Esophagus squamous epithelium (tissue), 5 donors: ENCODE data around the gene SPOCK1. TPM values are rescaled to one million over a fixed set of nuclear protein-coding genes. Genes with fewer than 3 reads are reported as not detected.

ENCODE experiments used
- DNase-seq: peaks from one replicate; lab custom pipeline; 2025; lab: John Stamatoyannopoulos, UW
- H3K27ac ChIP-seq, 4 donors: fragments of 200-600 bp; sonication (generic); one replicate each; pipeline ENCODE4 v1.5.1; 2016 to 2019; ENCODE audit warnings: mild to moderate bottlenecking in 1 of 4
- H3K27me3 ChIP-seq, 4 donors: fragments of 200-600 bp; sonication (generic); 1 replicate in 3 of 4; 2 replicates in 1 of 4; pipeline versions ENCODE4 v1.5.1 to v1.6.0; 2017 to 2021; ENCODE audit warnings: antibody characterized with exemption in 1 of 4
- H3K36me3 ChIP-seq, 3 donors: fragments of 200-600 bp; sonication (generic); one replicate each; pipeline ENCODE4 v1.5.1; 2016 to 2019
- H3K4me1 ChIP-seq, 3 donors: fragments of 200-600 bp; sonication (generic); one replicate each; pipeline ENCODE4 v1.5.1; 2017 to 2019
- H3K4me3 ChIP-seq, 4 donors: fragments of 200-600 bp; sonication (generic); 1 replicate in 3 of 4; 2 replicates in 1 of 4; pipeline ENCODE4 v1.5.1; 2016 to 2019; ENCODE audit warnings: mild to moderate bottlenecking in 2 of 4, moderate library complexity in 1 of 4
- H3K9me3 ChIP-seq, 3 donors: fragments of 200-600 bp; sonication (generic); one replicate each; pipeline ENCODE4 v1.5.1; 2016 to 2019
- POLR2A ChIP-seq, 4 donors: fragments of 450-650 bp; IDR thresholded peaks; one replicate each; pipeline ENCODE4 v1.6.1; 2017; ENCODE audit warnings: antibody characterized with exemption in 4 of 4, mild to moderate bottlenecking in 4 of 4, moderate library complexity in 3 of 4
- WGBS, 2 donors: methylation state at CpG; one replicate each; pipeline ENCODE4 v1.1.5; 2018; 5-methylcytosine and 5-hydroxymethylcytosine counted together
- intact Hi-C: fragments of 100-400 bp; cut with DNase I; formaldehyde crosslinking; loops from one replicate; pipeline ENCODE4 v1.15.0; 2022
- total RNA-seq, 4 donors: library from RNA; depleted of rRNA; stranded (reverse); fragments of >200 nt; gene quantifications; one replicate each; pipeline ENCODE4 v1.1.0, GENCODE V29; 2016
- TF ChIP-seq, protein P1 (sequence below), 6 experiments: fragments of 450-650 bp in 4 of 6; fragments of 200-600 bp in 2 of 6; sonication (generic) in 2 of 6; IDR thresholded peaks; one replicate each; pipeline ENCODE4 v1.5.1; 2016 to 2019; ENCODE audit warnings: antibody characterized with exemption in 6 of 6, mild to moderate bottlenecking in 4 of 6, moderate library complexity in 4 of 6
- donor health status: DM: yes; HTN: yes; CAD: no.

SPOCK1 gene
- total RNA-seq, 4 donors from 2014 or later, result 0.99 to 21.9 (median 8.1) TPM

DNA sequence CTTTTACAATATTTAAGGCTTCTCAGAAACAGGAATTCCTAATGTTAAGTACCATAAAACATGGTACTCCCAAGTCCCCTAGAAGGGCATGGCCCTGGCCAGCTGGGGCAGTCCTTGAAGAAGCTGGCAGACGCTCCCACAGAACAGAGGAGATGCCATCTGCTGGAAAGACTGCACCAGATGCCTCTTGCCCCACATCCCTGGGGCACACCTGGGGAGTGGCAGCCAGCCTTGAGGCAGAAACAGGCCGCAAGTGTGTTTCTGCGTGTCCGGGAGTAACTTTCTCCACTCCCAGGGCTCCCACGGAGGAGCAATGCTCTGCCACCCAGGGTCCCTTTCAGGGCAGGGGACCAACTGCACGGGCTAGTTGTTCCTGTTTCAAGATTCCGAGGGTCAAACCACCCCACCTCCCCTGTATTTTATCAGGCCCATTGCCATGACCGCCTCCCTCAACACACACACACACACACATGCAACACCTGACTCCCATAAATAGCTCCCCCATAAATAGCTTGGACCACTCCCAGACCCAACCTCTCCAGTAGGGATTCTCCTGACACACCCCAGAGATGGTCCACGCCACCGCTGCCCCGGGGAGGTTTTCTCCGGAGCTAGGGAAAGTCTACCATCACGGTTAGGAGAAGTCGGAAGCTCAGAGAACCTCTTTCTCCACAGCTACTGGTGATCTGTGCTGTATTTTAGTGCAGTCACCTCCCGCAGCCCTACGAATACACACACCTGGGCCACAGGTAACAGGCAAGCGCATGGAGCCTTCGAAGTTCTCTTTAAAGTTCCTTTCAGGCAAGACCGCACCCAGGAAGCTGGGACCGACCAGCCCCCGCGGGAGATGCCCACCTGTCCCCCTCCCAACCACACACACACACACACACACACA lies 1.5 kb downstream of the SPOCK1 start:
- no peaks in the 10 kb centered on the region for H3K9me3 ChIP-seq
- H3K27me3 ChIP-seq, result peaks cover 0 to 59% (median 2%) of the 10 kb centered on the region in 4 donors
- peak overlapping the region; percentile 18 to 70 (median 42) for H3K4me3 ChIP-seq
- H3K36me3 ChIP-seq, result no peaks in the 10 kb centered on the region
- 62 to 87% methylated on average over 14 to 16 of the region's 22 CpGs for WGBS, 2 donors
- H3K4me1 ChIP-seq, result peaks cover 5 to 13% (median 10%) of the 10 kb centered on the region in 3 donors
- TF ChIP-seq, protein P1, sequence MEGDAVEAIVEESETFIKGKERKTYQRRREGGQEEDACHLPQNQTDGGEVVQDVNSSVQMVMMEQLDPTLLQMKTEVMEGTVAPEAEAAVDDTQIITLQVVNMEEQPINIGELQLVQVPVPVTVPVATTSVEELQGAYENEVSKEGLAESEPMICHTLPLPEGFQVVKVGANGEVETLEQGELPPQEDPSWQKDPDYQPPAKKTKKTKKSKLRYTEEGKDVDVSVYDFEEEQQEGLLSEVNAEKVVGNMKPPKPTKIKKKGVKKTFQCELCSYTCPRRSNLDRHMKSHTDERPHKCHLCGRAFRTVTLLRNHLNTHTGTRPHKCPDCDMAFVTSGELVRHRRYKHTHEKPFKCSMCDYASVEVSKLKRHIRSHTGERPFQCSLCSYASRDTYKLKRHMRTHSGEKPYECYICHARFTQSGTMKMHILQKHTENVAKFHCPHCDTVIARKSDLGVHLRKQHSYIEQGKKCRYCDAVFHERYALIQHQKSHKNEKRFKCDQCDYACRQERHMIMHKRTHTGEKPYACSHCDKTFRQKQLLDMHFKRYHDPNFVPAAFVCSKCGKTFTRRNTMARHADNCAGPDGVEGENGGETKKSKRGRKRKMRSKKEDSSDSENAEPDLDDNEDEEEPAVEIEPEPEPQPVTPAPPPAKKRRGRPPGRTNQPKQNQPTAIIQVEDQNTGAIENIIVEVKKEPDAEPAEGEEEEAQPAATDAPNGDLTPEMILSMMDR (IDR thresholded peaks at IDR 0.05), result no peak
- TF ChIP-seq POLR2A (IDR thresholded peaks at IDR 0.05), result no peak
- intact Hi-C loops, result loop anchor here (5.0 kb wide), 1 partner anchor 175 kb away; no protein-coding TSS in a partner anchor
- DNase-seq, result no peak
- H3K27ac ChIP-seq, result no peak overlapping the region

DNA sequence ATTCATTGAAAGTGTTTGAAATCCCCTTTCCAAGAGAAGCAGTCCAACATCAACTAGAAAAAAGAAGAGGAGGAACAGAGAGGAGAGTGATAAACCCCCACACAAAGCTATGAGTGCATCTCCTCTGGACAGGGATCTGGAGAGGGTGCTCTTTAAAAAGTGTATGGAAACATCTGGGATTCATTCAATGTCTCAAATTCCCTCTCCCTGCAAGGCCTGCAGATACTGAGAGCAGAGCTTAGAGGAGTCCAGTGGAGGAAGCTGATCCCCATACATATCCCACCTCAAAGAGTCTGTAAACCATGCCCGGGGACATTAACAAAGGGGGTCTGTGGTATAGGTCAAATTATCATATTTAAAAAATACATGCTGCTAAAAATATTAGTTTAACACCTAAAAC lies 2.2 kb downstream of the SPOCK1 start:
- Histone ChIP-seq H3K4me1 (peaks cover 5 to 13% (median 10%) of the 10 kb centered on the region in 3 donors), H3K27ac (no peak overlapping the region), H3K9me3 (no peaks in the 10 kb centered on the region), H3K36me3 (no peaks in the 10 kb centered on the region), H3K27me3 (peaks cover 0 to 52% (median 2%) of the 10 kb centered on the region in 4 donors), H3K4me3 (no peak overlapping the region)
- DNase-seq, result no peak
- 61 to 72% methylated on average over 1 of the region's 1 CpG for whole genome bisulfite sequencing, 2 donors
- intact Hi-C loops, result loop anchor here (5.0 kb wide), 1 partner anchor 175 kb away; no protein-coding TSS in a partner anchor
- no peak for TF ChIP-seq POLR2A (IDR thresholded peaks at IDR 0.05)
- TF ChIP-seq, protein P1 (IDR thresholded peaks at IDR 0.05), result no peak

DNA sequence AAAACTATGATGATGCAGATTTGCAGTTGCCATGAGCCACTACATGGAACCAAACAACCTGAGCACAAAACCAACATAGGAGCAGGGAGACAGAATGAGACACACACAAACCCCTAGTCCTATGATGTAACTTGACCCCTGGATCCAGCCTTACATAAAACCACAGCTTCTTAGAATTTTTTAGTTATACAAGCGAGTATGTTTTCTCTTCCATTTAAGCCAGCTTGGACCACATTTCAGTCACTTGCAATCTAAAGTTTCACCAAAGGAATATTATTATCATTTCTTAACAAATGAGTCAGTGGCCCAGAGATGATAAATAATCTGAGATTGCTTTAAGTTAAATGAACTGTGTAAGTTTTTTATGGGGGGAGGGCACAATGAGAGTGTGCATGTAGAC lies 6.8 kb downstream of the SPOCK1 start:
- intact Hi-C loops, result no loop called here
- Histone ChIP-seq H3K4me3 (no peak overlapping the region), H3K27me3 (peaks cover 0 to 20% (median 0%) of the 10 kb centered on the region in 4 donors), H3K27ac (no peak overlapping the region), H3K9me3 (no peaks in the 10 kb centered on the region), H3K4me1 (no peaks in the 10 kb centered on the region), H3K36me3 (no peaks in the 10 kb centered on the region)
- 79 to 81% methylated on average over 1 of the region's 1 CpG for WGBS, 2 donors
- TF ChIP-seq, protein P1 (IDR thresholded peaks at IDR 0.05), result no peak
- TF ChIP-seq POLR2A (IDR thresholded peaks at IDR 0.05), result no peak
- DNase-seq, result no peak

DNA sequence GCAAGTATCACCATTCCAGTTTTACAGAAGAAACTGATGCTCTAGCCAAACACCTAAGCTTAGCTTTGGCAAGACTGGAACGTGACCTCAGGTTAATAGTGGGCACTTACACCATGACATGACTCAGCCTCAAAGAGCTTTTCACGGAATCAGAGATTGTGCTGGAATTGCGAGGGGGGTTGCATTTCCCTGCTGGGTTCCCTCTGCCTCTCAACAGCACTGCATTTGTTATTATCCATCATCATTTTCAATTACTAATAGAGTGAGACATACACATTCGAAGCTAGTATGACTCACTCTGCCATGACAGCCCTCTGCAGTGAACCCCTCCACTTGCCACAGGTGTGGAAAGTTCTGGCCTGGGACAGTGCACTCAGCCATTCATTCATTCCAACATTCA lies 8.0 kb downstream of the SPOCK1 start:
- WGBS, 2 donors, result 55 to 63% methylated on average over 4 of the region's 4 CpGs
- intact Hi-C loops, result no loop called here
- peaks cover 0 to 8% (median 0%) of the 10 kb centered on the region in 4 donors for H3K27me3 ChIP-seq
- TF ChIP-seq, protein P1 (IDR thresholded peaks at IDR 0.05), result no peak
- TF ChIP-seq POLR2A (IDR thresholded peaks at IDR 0.05), result no peak
- no peaks in the 10 kb centered on the region for H3K4me1 ChIP-seq
- no peaks in the 10 kb centered on the region for H3K36me3 ChIP-seq
- no peak overlapping the region for H3K4me3 ChIP-seq
- no peak overlapping the region for H3K27ac ChIP-seq
- no peaks in the 10 kb centered on the region for H3K9me3 ChIP-seq
- DNase-seq, result no peak

DNA sequence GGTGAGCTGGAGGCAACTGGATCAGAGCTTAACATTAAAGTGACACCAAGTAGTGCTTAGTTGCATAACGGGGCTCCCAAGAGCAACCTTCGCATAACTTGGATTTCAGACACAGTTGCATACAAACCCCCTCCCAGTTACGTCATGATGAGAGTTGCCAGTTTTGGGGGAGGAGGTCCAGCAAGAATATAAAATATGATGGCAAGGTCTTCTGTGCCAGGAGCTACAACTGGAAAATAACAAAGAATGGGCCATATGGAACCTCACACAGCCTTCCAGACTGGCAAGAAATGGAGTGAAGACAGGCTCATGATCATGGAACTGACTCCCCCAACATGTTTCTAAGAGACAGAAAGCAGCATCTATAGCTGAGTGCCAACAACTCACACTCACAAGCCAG lies 8.5 kb downstream of the SPOCK1 start:
- no peak for TF ChIP-seq POLR2A (IDR thresholded peaks at IDR 0.05)
- TF ChIP-seq, protein P1 (IDR thresholded peaks at IDR 0.05), result no peak
- intact Hi-C loops, result no loop called here
- no peak overlapping the region for H3K27ac ChIP-seq
- H3K27me3 ChIP-seq, result peaks cover 0 to 4% (median 0%) of the 10 kb centered on the region in 4 donors
- no peaks in the 10 kb centered on the region for H3K9me3 ChIP-seq
- H3K4me1 ChIP-seq, result no peaks in the 10 kb centered on the region
- H3K4me3 ChIP-seq, result no peak overlapping the region
- no peaks in the 10 kb centered on the region for H3K36me3 ChIP-seq
- DNase-seq, result no peak
- WGBS, 2 donors, result 81 to 82% methylated on average over 3 of the region's 3 CpGs
